ENCODE measurements around the gene ECSIT. TPM values are rescaled to one million over a fixed set of nuclear protein-coding genes. Genes with fewer than 3 reads are reported as not detected.

The ECSIT gene
- total RNA-seq, 1 donor = 26.3 TPM

GRCh38 chr19:11507370-11508078, 21.4 kb downstream of the ECSIT start:
- DNase-seq (ENCODE audit: low read depth) = no peak
- TF ChIP-seq, protein P1, sequence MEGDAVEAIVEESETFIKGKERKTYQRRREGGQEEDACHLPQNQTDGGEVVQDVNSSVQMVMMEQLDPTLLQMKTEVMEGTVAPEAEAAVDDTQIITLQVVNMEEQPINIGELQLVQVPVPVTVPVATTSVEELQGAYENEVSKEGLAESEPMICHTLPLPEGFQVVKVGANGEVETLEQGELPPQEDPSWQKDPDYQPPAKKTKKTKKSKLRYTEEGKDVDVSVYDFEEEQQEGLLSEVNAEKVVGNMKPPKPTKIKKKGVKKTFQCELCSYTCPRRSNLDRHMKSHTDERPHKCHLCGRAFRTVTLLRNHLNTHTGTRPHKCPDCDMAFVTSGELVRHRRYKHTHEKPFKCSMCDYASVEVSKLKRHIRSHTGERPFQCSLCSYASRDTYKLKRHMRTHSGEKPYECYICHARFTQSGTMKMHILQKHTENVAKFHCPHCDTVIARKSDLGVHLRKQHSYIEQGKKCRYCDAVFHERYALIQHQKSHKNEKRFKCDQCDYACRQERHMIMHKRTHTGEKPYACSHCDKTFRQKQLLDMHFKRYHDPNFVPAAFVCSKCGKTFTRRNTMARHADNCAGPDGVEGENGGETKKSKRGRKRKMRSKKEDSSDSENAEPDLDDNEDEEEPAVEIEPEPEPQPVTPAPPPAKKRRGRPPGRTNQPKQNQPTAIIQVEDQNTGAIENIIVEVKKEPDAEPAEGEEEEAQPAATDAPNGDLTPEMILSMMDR (IDR thresholded peaks at IDR 0.05; ENCODE audit: insufficient read depth, low read length) = no peak

DNA sequence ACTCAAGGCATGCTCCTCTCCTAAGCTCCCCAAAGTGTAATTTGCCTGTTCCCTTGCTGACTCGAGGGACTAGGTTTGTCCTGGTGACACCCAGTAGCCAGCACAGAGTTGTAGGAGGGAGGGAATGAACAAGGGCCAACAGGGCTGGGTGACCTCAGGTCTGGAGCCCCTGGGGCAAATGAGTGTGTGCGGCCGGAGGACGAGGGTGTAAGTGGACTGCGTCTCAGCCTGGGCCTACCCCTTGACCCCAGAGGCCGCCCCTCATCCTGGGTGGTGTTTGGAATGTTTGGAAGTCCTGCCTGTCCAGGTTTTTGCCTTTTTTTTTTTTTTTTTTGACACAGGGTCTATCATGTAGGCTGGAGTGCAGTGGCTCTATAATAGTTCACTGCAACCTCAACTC, 22.0 kb downstream of the ECSIT start:
- TF ChIP-seq, protein P1 (IDR thresholded peaks at IDR 0.05; ENCODE audit: insufficient read depth, low read length) = no peak

More at GRCh38 chr19:11507370-11508078, 21.4 kb downstream of the ECSIT start:
- H3K4me3 ChIP-seq (ENCODE audit: low read depth, low read length) = no peak overlapping the region

DNA sequence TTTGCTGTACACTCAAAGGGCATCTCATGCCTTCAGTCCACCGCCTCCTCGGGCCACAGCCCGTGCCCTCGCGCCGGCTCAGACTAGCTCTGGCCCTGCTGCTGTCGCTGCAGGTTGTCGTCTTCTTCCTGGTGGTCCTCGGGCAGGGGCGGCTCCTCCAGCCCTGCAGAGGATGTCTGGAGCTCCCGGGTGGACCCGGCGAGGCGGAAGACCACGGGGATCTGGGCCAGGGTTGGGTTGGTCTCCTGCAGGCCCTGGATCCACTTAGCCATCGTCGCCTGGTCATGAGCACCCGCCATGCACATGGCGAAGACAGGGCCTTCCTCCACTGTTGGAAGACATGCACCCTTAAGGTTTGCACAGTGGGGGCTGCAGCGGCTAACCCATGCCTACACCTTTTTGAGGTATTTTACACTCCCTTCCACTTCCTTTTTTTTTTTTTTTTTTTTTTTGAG, 22.8 kb downstream of the ECSIT start:
- TF ChIP-seq, protein P1 (IDR thresholded peaks at IDR 0.05; ENCODE audit: insufficient read depth, low read length) = no peak
- no peak for DNase-seq (ENCODE audit: low read depth)
- peak overlapping the region; percentile 76 for H3K4me3 ChIP-seq (ENCODE audit: low read depth, low read length)

More for the DNA sequence above, 22.0 kb downstream of the ECSIT start:
- no peak overlapping the region for H3K4me3 ChIP-seq (ENCODE audit: low read depth, low read length)
- DNase-seq (ENCODE audit: low read depth) = no peak

DNA sequence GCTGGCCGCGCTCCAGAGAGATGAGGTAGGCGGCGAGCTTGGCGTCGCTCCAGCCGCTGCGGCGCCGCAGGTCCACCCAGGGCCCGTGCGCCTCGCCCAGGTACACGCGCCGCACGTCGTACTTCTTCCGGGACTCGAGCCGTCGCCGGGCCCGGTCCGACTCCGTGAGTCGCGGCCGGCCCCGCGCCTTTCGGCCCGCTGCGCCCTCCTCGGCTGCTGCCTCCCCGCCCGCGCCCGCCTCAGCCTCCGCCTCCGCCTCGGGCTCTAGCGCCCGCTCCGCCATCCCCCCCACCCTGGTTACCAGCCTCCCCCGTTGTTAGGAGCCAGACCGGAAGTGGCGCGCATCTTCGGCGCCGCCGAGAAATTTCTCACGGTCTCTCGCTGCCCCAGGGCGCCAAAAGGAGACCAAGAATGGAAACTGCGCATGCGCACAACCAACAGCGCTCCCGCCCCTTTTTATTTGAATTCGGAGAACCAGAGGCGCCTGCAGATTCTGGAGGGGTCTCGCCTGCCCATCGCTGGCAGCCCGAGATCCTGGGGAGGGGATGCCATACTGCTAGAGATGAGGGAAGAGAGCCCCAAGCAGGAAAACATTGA, 23.3 kb downstream of the ECSIT start, which contains the start of gene ZNF653:
TSS of gene ZNF653 (minus strand) at position 336 of the 597 bp plus-strand sequence. CDS start at position 283, 53 bp downstream.
- TF ChIP-seq, protein P1 (IDR thresholded peaks at IDR 0.05; ENCODE audit: insufficient read depth, low read length) = no peak
- DNase-seq (ENCODE audit: low read depth) = peak; percentile 95
- H3K4me3 ChIP-seq (ENCODE audit: low read depth, low read length) = peak within 1 kb of the TSS; percentile 76

DNA sequence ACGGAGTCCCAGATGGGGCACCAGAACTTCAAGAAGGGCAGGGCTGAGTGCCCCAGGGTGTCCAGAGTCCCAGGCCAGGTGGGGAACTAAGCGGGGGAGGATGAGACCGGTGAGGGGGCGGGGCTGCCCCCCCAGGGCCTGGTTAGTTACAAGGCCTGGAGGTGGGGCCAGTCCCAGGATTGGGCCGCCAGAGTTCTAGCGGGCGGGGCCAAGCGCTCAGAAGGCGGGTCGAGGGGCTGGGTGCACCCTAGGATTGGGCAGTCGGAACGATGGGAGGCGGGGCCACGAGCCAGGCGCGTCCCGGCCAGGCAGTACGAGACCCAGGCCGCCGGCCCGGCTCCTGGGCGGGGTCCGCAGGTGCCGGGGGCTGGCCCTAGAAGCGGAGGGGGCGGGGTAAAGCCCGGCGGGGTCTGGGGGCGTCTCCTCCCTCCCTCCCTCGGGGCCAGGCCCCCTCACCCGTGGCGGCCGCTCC, 23.9 kb downstream of the ECSIT start:
- peak overlapping the region; percentile 76 for H3K4me3 ChIP-seq (ENCODE audit: low read depth, low read length)
- TF ChIP-seq, protein P1 (IDR thresholded peaks at IDR 0.05; ENCODE audit: insufficient read depth, low read length) = no peak
- peak; percentile 89 for DNase-seq (ENCODE audit: low read depth)

- TF ChIP-seq, protein P1 (IDR thresholded peaks at IDR 0.05; ENCODE audit: insufficient read depth, low read length) = no peak
- peak overlapping the region; percentile 58 for H3K4me3 ChIP-seq (ENCODE audit: low read depth, low read length)
- DNase-seq (ENCODE audit: low read depth) = no peak
Observed at GRCh38 chr19:11504502-11505031, 24.4 kb downstream of the ECSIT start.
